ENCODE measurements around the gene SP1. TPM values are rescaled to one million over a fixed set of nuclear protein-coding genes. Genes with fewer than 3 reads are reported as not detected.

Gene SP1
- total and polyA plus RNA-seq, 9 of the 15 experiments (the other 6 are each of a cell fraction or from before 2014, with no cell fraction given) = 8.0 to 65.5 (median 41.6) TPM

GRCh38 chr12:53410951-53411350 lies 31.0 kb downstream of the SP1 start:
- in situ Hi-C loops (cut with MboI) = no loop called here
- H4K20me1 ChIP-seq (replicated peaks; ENCODE audit: control insufficient read depth, insufficient read depth, low read length) = no peaks in the 10 kb centered on the region
- no peaks in the 10 kb centered on the region for H3K27me3 ChIP-seq (ENCODE audit: control insufficient read depth in 2 of 2, insufficient read depth in 2 of 2, low read length in 2 of 2)
- no peak overlapping the region for H3K27ac ChIP-seq (ENCODE audit: extremely low read depth, low read depth, low read length)
- no peak overlapping the region for H3K4me2 ChIP-seq (ENCODE audit: insufficient read depth, low read length)
- H3K9me1 ChIP-seq (ENCODE audit: control insufficient read depth, insufficient read depth, low read length) = no peaks in the 10 kb centered on the region
- H3K9me3 ChIP-seq (replicated peaks; ENCODE audit: control insufficient read depth, insufficient read depth, low read depth, low read length) = no peaks in the 10 kb centered on the region
- H3K4me3 ChIP-seq = no peak overlapping the region
- H2AFZ ChIP-seq (ENCODE audit: low read depth, low read length) = no peak overlapping the region
- H3K36me3 ChIP-seq (ENCODE audit: control insufficient read depth, insufficient read depth, low read length) = peaks cover 63% of the 10 kb centered on the region
- FAIRE-seq = no peak
- H3K79me2 ChIP-seq (ENCODE audit: control insufficient read depth, insufficient read depth, low read length) = 0 out of 3 replicates have a peak, but pooled peaks cover 3% of the 10 kb centered on the region
- 94% methylated on average over 5 of the region's 5 CpGs for WGBS (ENCODE audit: insufficient coverage, low coverage, missing lambda C conversion rate)
- peaks cover 0 to 13% of the 10 kb centered on the region in 2 experiments; a peak in 3 of 5 replicates for H3K4me1 ChIP-seq (replicated peaks in 1 of 2; ENCODE audit: control insufficient read depth in 2 of 2, insufficient read depth in 2 of 2, low read length in 2 of 2)
- POLR2A ChIA-PET = interaction anchor here (1.1 to 2.3 kb wide), 3 partner anchors 11 to 37 kb away, joined by 4 to 7 read pairs (median 7); no protein-coding TSS in a partner anchor
- ATAC-seq = no peak
- CTCF ChIA-PET (ENCODE audit: low intra/inter-chr PET ratio) = no interaction called here
- H3K9ac ChIP-seq (ENCODE audit: insufficient read depth in 1 of 2, low read depth in 2 of 2, low read length in 2 of 2) = no peak overlapping the region
- no peak for DNase-seq (ENCODE audit: extremely low read depth in 1 of 4, low spot score in 3 of 4)
- no TSS peak for BruUV-seq (replicated peaks)
- intact Hi-C loops (cut with micrococcal nuclease) = no loop called here
- no peak for TF ChIP-seq KLF16 (IDR thresholded peaks at IDR 0.05)
- TF ChIP-seq ZNF609 (CRISPR knock-in tag; IDR thresholded peaks at IDR 0.05; ENCODE audit: borderline replicate concordance) = no peak
- no peak for TF ChIP-seq ZMIZ1 (IDR thresholded peaks at IDR 0.05; ENCODE audit: low read depth in 2 of 2, low read length in 2 of 2)
- no peak for TF ChIP-seq HDAC8 (tag; IDR thresholded peaks at IDR 0.05)
- no peak for TF ChIP-seq SMARCA4 (IDR thresholded peaks at IDR 0.05)
- no peak for TF ChIP-seq EWSR1 (IDR thresholded peaks at IDR 0.05; ENCODE audit: borderline replicate concordance, low read depth, partially characterized antibody)
- no peak for TF ChIP-seq PHF20 (IDR thresholded peaks at IDR 0.05; ENCODE audit: partially characterized antibody)
- TF ChIP-seq SIN3A (IDR thresholded peaks at IDR 0.05; ENCODE audit: borderline replicate concordance in 2 of 2, control insufficient read depth in 1 of 2, low read depth in 2 of 2, low read length in 2 of 2) = no peak
- no peak for TF ChIP-seq SREBF1 (IDR thresholded peaks at IDR 0.05; ENCODE audit: borderline replicate concordance, low read depth, low read length)
- no peak for TF ChIP-seq HNRNPH1 (optimal IDR thresholded peaks at IDR 0.05; ENCODE audit: low read depth, low read length)
- no peak for TF ChIP-seq CCNT2 (IDR thresholded peaks at IDR 0.05; ENCODE audit: borderline replicate concordance, extremely low read depth, insufficient read length, low read depth, low read length)
